Right atrium auricular region (tissue), 2 donors: ENCODE data around the gene SMCHD1. TPM values are rescaled to one million over a fixed set of nuclear protein-coding genes. Genes with fewer than 3 reads are reported as not detected.

Experiments
- DNase-seq: peaks from one replicate; pipeline ENCODE4 v3.0.0-alpha.2; 2019; ENCODE audit warnings: low spot score
- H3K27ac ChIP-seq, 2 donors: fragments of 200-600 bp; sonication (generic); 1 replicate in 1 of 2; 2 replicates in 1 of 2; pipeline ENCODE4 v1.5.1; 2016 to 2019
- H3K27me3 ChIP-seq, 2 donors: fragments of 200-600 bp; sonication (generic); one replicate each; pipeline versions ENCODE4 v1.5.1 to v1.6.0; 2017 to 2019
- H3K36me3 ChIP-seq: fragments of 200-600 bp; sonication (generic); one replicate; pipeline ENCODE4 v1.5.1; 2016
- H3K4me1 ChIP-seq, 2 donors: fragments of 200-600 bp; sonication (generic); one replicate each; pipeline versions ENCODE4 v1.5.1 to v1.6.0; 2017 to 2019
- H3K4me3 ChIP-seq, 2 donors: fragments of 200-600 bp; sonication (generic); 1 replicate in 1 of 2; 2 replicates in 1 of 2; pipeline ENCODE4 v1.5.1; 2017 to 2019; ENCODE audit warnings: mild to moderate bottlenecking in 1 of 2, moderate library complexity in 1 of 2
- H3K9me3 ChIP-seq, 2 donors: fragments of 200-600 bp; sonication (generic); one replicate each; pipeline ENCODE4 v1.5.1; 2019
- total RNA-seq, 2 donors: library from RNA; depleted of rRNA; stranded (reverse); fragments of >200 nt; gene quantifications; one replicate each; pipeline ENCODE4 v1.1.0, GENCODE V29; 2016
- TF ChIP-seq, protein P1 (sequence below), 2 donors: fragments of 200-600 bp; sonication (generic); IDR thresholded peaks; one replicate each; pipeline ENCODE4 v1.5.1; 2019; ENCODE audit warnings: antibody characterized with exemption in 2 of 2

The SMCHD1 gene
- total RNA-seq, 2 donors from 2014 or later, result 27.8 to 34.0 TPM

DNA sequence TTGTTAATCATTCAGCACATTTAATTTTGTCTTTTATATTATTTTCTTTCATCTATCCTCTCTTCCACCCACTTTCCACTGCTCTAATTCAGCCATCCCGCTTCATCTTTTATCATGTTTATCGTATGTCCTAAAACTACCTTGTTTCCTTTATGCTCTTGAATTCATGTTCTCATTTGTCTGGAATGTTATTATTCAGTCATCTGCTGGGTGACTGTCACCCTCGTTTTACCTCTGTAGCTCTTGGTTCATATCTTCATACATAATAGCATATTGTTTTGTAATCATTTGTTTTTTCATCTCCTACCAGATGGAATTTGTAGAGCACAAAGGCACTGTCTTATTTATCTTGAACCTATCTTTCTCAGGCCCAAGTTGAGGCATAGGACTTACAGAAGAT, 37.0 kb downstream of the SMCHD1 start:
- peaks cover 68% of the 10 kb centered on the region for H3K36me3 ChIP-seq
- H3K4me3 ChIP-seq, result no peak overlapping the region
- no peaks in the 10 kb centered on the region for H3K4me1 ChIP-seq
- no peaks in the 10 kb centered on the region for H3K27me3 ChIP-seq
- H3K9me3 ChIP-seq, result no peaks in the 10 kb centered on the region
- no peak overlapping the region for H3K27ac ChIP-seq
- DNase-seq, result no peak
- TF ChIP-seq, protein P1, sequence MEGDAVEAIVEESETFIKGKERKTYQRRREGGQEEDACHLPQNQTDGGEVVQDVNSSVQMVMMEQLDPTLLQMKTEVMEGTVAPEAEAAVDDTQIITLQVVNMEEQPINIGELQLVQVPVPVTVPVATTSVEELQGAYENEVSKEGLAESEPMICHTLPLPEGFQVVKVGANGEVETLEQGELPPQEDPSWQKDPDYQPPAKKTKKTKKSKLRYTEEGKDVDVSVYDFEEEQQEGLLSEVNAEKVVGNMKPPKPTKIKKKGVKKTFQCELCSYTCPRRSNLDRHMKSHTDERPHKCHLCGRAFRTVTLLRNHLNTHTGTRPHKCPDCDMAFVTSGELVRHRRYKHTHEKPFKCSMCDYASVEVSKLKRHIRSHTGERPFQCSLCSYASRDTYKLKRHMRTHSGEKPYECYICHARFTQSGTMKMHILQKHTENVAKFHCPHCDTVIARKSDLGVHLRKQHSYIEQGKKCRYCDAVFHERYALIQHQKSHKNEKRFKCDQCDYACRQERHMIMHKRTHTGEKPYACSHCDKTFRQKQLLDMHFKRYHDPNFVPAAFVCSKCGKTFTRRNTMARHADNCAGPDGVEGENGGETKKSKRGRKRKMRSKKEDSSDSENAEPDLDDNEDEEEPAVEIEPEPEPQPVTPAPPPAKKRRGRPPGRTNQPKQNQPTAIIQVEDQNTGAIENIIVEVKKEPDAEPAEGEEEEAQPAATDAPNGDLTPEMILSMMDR (IDR thresholded peaks at IDR 0.05), result no peak

DNA sequence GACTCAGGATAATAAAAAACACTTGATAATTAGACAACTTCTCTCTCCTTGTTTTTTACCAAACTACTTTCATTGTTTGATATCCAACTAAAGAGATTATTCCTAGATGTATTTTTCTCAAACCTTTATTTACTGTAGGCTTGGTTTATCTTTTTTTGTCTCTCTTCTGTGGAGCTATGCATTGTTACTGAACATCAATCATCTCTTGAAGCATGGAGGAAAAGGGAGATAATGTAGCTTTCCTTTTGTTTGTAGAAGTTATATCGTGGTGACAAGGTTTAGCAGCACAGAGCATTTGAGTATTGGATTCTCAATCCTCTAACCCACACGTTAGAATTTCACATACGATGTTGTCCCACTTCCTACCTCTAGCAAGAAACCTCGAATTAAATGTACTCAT, 41.7 kb downstream of the SMCHD1 start:
- Histone ChIP-seq H3K9me3 (no peaks in the 10 kb centered on the region), H3K36me3 (peaks cover 80% of the 10 kb centered on the region), H3K4me1 (no peaks in the 10 kb centered on the region), H3K27me3 (no peaks in the 10 kb centered on the region), H3K4me3 (no peak overlapping the region), H3K27ac (no peak overlapping the region)
- TF ChIP-seq, protein P1 (IDR thresholded peaks at IDR 0.05), result no peak
- no peak for DNase-seq

DNA sequence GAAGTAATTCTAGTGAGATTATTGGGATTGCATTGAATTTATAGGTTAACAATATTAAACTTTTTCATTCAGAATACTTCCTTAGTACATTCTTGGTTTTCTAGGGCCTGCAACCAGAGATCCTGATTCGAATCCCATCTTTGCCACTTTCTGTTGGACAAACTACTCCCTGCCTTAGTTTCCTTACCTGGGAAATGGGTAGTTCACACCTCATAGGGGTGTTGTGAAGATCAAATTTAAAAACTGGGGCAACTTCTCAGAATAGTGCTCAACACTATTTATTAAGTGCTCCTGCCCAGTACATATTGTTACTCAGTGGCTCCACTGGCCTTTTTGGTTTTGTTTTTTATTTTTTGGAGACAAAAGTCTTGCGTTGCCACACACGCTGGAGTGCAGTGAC, 43.5 kb downstream of the SMCHD1 start:
- no peaks in the 10 kb centered on the region for H3K27me3 ChIP-seq
- DNase-seq, result no peak
- no peak overlapping the region for H3K4me3 ChIP-seq
- TF ChIP-seq, protein P1 (IDR thresholded peaks at IDR 0.05), result no peak
- peaks cover 75% of the 10 kb centered on the region for H3K36me3 ChIP-seq
- H3K4me1 ChIP-seq, result no peaks in the 10 kb centered on the region
- H3K27ac ChIP-seq, result no peak overlapping the region
- no peaks in the 10 kb centered on the region for H3K9me3 ChIP-seq

DNA sequence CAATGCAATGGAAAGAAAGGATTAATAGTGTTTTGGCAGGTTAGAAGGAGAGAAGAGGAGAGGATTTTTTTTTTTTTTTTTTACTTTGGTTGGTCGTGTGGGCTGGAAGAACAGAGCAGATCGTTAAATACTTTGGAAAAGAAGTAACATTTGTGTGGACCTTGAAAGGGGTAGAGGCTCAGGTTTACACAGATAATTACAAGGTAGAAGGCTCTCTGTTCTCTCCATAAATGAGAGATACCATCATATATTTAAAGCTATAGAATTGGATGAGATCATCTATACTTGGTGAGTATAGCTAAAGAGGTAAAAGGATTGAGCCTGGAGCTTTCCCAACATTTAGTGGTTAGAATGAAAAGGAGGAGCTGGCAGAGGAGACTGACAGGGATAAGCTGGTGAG, 49.0 kb downstream of the SMCHD1 start:
- no peak for DNase-seq

DNA sequence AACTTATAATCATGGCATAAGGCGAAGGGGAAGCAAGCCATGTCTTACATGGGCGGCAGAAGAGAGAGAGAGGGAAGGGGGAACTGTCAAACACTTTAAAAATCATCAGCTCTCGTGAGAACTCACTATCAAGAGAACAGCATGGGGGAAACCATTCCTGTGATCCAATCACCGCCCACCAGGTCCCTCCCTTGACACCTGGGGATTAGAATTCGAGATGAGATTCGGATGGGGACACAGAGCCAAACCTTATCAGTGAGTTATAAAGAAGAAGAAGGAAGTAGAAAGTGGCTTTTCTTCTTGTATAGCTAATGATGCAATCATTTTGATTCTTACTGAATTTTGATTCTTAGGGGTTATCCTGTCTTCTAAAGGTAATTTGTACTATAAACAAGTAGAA, 51.4 kb downstream of the SMCHD1 start:
- Histone ChIP-seq H3K27ac (no peak overlapping the region), H3K27me3 (no peaks in the 10 kb centered on the region), H3K4me1 (no peaks in the 10 kb centered on the region), H3K4me3 (no peak overlapping the region), H3K36me3 (peaks cover 54% of the 10 kb centered on the region), H3K9me3 (no peaks in the 10 kb centered on the region)
- DNase-seq, result no peak
- TF ChIP-seq, protein P1 (IDR thresholded peaks at IDR 0.05), result no peak

More for the DNA sequence above, 49.0 kb downstream of the SMCHD1 start:
- peaks cover 58% of the 10 kb centered on the region for H3K36me3 ChIP-seq
- H3K4me1 ChIP-seq, result no peaks in the 10 kb centered on the region
- no peaks in the 10 kb centered on the region for H3K9me3 ChIP-seq
- no peaks in the 10 kb centered on the region for H3K27me3 ChIP-seq
- TF ChIP-seq, protein P1 (IDR thresholded peaks at IDR 0.05), result no peak
- no peak overlapping the region for H3K4me3 ChIP-seq
- H3K27ac ChIP-seq, result no peak overlapping the region

DNA sequence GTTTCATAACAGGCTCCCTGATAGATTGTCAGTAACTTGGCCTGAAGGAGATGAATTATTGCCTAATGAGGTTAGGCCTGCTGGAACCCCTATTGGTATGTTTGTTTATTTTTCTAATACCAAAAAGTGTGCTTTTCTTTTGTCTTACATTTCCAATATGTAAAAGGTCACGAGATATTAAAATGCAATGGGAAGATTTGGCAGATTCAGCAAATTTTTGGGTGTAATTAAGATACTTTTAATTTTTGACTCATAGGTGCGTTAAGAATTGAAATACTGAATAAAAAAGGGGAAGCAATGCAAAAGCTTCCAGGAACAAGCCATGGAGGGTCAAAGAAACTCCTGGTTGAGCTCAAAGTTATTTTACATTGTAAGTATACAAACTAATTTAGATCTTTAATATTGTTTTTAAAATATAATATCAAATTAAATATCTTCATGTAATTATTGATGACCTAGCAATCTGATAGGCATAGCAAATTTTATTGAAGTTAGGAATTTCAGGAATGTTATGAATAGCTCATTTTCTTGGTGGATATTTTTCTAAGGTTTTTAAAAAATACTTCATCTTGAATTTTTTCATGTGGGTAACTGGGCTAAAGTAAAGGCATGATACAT, 52.1 kb downstream of the SMCHD1 start:
- Histone ChIP-seq H3K4me3 (no peak overlapping the region), H3K36me3 (peaks cover 54% of the 10 kb centered on the region), H3K4me1 (no peaks in the 10 kb centered on the region), H3K9me3 (no peaks in the 10 kb centered on the region), H3K27ac (no peak overlapping the region), H3K27me3 (no peaks in the 10 kb centered on the region)
- TF ChIP-seq, protein P1 (IDR thresholded peaks at IDR 0.05), result no peak
- no peak for DNase-seq
